Kidney (tissue), 14 donors: ENCODE data around the gene CSNK2A2. TPM values are rescaled to one million over a fixed set of nuclear protein-coding genes. Genes with fewer than 3 reads are reported as not detected.

ENCODE experiments used
- DNase-seq, 5 donors: peaks; one replicate each; pipeline ENCODE4 v3.0.0-alpha.2; 2013 to 2020
- FAIRE-seq: peaks from 2 replicates; lab custom pipeline; 2012; peaks lifted over from hg19 to GRCh38; lab: Jason Lieb, UNC
- H3K27ac ChIP-seq, 2 donors: one replicate each; pipeline ENCODE4 v1.7.0; 2013; ENCODE audit warnings: low read depth in 2 of 2, low read length in 2 of 2, inconsistent platforms in 1 of 2
- H3K27me3 ChIP-seq: one replicate; pipeline ENCODE4 v1.7.1; 2013; ENCODE audit warnings: low read length, inconsistent platforms; ENCODE audit not compliant: control insufficient read depth, insufficient read depth
- H3K36me3 ChIP-seq, 3 donors: one replicate each; pipeline versions ENCODE4 v1.7.0 to v1.7.1; 2013; ENCODE audit warnings: low read length in 3 of 3, control low read depth in 1 of 3, inconsistent platforms in 1 of 3; ENCODE audit not compliant: insufficient read depth in 3 of 3, control insufficient read depth in 2 of 3
- H3K4me1 ChIP-seq, 3 donors: one replicate each; pipeline versions ENCODE4 v1.7.0 to v1.7.1; 2013; ENCODE audit warnings: low read length in 3 of 3, inconsistent platforms in 1 of 3, low read depth in 1 of 3; ENCODE audit not compliant: control insufficient read depth in 2 of 3, insufficient read depth in 2 of 3
- H3K4me3 ChIP-seq, 3 donors: one replicate each; pipeline versions ENCODE4 v1.7.0 to v1.8.1; 2013; ENCODE audit warnings: low read length in 3 of 3, control low read depth in 1 of 3, inconsistent platforms in 1 of 3
- H3K9ac ChIP-seq, 3 donors: one replicate each; pipeline versions ENCODE4 v1.7.0 to v1.7.1; 2013; ENCODE audit warnings: low read length in 3 of 3, control low read depth in 1 of 3, inconsistent platforms in 1 of 3
- H3K9me3 ChIP-seq, 3 donors: one replicate each; pipeline versions ENCODE4 v1.7.0 to v1.7.1; 2013; ENCODE audit warnings: low read length in 3 of 3, control low read depth in 1 of 3, inconsistent platforms in 1 of 3; ENCODE audit not compliant: control insufficient read depth in 2 of 3, insufficient read depth in 1 of 3
- intact Hi-C: fragments of 100-400 bp; cut with DNase I; formaldehyde crosslinking; loops from one replicate; pipeline ENCODE4 v1.11.1; 2022
- polyA plus RNA-seq: library from polyadenylated mRNA; stranded (reverse); fragments of 350-450 nt; fragmentation: Illumina TruSeq; extraction: RNeasy Lipid Tissue Mini Kit (QIAGEN cat#74804); gene quantifications from one replicate; pipeline ENCODE4 v1.2.3, GENCODE V29; 2014; ENCODE audit warnings: low read depth, low replicate concordance; ENCODE audit not compliant: insufficient read depth
- total RNA-seq: library from RNA; stranded (reverse); fragmentation: NEBNext Ultra II Directional; extraction: Animal tissue kit (Norgen Biotek cat#: 25700); gene quantifications from one replicate; pipeline ENCODE4 v1.2.1, GENCODE V29; 2021
- TF ChIP-seq, protein P1 (sequence below): IDR thresholded peaks from 3 replicates; pipeline ENCODE4 v1.5.1; 2012; ENCODE audit warnings: mild to moderate bottlenecking, moderate library complexity, borderline replicate concordance; ENCODE audit not compliant: insufficient read depth; ENCODE audit errors: extremely low read depth
- donor health status: control.
- donor health status: control.
- donor health status: control.
- donor health status: control.
- donor health status: control.
- donor health status: DM: yes; HTN: yes; CAD: no.
- donor health status: Normal renal cell carcinoma (clear cell type).

The CSNK2A2 gene
- total and polyA plus RNA-seq, 2 donors from 2014 or later: 26.7 to 55.3 TPM

DNA sequence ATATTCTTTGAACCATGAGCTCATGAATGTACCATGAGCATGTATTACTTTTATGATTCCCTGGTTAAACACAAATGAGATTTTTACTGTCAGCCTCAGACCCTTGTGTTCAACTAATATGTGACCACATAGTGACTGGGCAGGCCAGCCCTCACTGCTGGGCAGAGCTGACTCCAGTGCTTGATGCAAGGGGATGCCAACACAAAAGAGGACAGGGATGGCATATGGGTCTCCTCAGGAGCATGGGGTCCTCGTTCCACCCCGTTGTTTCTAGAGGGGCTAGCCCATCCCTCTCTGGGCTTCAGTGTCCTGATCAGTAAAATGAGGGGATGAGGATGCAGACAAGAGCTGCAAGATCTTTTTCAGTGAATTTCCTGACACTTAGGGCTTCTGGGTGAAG, 88.0 kb downstream of the CSNK2A2 start:
- TF ChIP-seq, protein P1, sequence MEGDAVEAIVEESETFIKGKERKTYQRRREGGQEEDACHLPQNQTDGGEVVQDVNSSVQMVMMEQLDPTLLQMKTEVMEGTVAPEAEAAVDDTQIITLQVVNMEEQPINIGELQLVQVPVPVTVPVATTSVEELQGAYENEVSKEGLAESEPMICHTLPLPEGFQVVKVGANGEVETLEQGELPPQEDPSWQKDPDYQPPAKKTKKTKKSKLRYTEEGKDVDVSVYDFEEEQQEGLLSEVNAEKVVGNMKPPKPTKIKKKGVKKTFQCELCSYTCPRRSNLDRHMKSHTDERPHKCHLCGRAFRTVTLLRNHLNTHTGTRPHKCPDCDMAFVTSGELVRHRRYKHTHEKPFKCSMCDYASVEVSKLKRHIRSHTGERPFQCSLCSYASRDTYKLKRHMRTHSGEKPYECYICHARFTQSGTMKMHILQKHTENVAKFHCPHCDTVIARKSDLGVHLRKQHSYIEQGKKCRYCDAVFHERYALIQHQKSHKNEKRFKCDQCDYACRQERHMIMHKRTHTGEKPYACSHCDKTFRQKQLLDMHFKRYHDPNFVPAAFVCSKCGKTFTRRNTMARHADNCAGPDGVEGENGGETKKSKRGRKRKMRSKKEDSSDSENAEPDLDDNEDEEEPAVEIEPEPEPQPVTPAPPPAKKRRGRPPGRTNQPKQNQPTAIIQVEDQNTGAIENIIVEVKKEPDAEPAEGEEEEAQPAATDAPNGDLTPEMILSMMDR: no peak
- no peaks in the 10 kb centered on the region for H3K27me3 ChIP-seq
- DNase-seq (no peak), FAIRE-seq (no peak)
- intact Hi-C loops: no loop called here
- no peaks in the 10 kb centered on the region for H3K4me1 ChIP-seq
- no peaks in the 10 kb centered on the region for H3K9me3 ChIP-seq
- H3K9ac ChIP-seq: no peak overlapping the region
- H3K4me3 ChIP-seq: no peak overlapping the region
- no peak overlapping the region for H3K27ac ChIP-seq
- H3K36me3 ChIP-seq: peaks cover 5 to 14% (median 9%) of the 10 kb centered on the region in 3 donors

DNA sequence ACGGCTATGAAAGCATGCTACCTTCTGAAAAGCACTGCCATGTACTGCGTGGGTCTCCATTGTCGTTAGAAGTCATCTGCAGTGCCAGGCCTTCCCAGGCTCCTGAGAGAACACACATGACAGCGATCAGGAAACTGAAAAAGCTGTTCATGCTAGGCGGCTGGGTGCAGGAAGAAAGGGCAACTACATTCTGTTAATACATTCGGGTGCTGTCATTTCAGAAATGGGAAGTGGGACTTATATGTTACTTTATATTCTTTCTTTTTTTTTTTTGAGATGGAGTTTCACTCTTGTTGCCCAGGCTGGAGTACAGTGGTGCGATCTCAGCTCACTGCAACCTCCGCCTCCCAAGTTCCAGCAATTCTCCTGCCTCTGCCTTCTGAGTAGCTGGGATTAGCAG, 88.6 kb downstream of the CSNK2A2 start:
- Histone ChIP-seq H3K27ac (no peak overlapping the region), H3K36me3 (peaks cover 2 to 9% (median 4%) of the 10 kb centered on the region in 3 donors), H3K9me3 (no peaks in the 10 kb centered on the region), H3K9ac (no peak overlapping the region), H3K4me3 (no peak overlapping the region), H3K4me1 (no peaks in the 10 kb centered on the region), H3K27me3 (no peaks in the 10 kb centered on the region)
- DNase-seq (no peak), FAIRE-seq (no peak)
- intact Hi-C loops: no loop called here
- TF ChIP-seq, protein P1: no peak

Other genes with a start within 250 kb of the CSNK2A2 start
- not detected for gene CNGB1, start 227.0 kb downstream of the CSNK2A2 start, total RNA-seq
- not detected for gene CNGB1, start 227.0 kb downstream of the CSNK2A2 start, polyA plus RNA-seq
- gene ZNF319, start 197.4 kb downstream of the CSNK2A2 start, total RNA-seq: 10.9 TPM
- gene ZNF319, start 197.4 kb downstream of the CSNK2A2 start, polyA plus RNA-seq: 2.9 TPM
- 32.8 TPM for gene USB1, start 196.7 kb downstream of the CSNK2A2 start, total RNA-seq
- 18.3 TPM for gene USB1, start 196.7 kb downstream of the CSNK2A2 start, polyA plus RNA-seq
- 31.4 TPM for gene MMP15, start 172.4 kb downstream of the CSNK2A2 start, total RNA-seq
- gene MMP15, start 172.4 kb downstream of the CSNK2A2 start, polyA plus RNA-seq: 19.1 TPM
- 22.3 TPM for gene CFAP20, start 68.7 kb downstream of the CSNK2A2 start, total RNA-seq
- 33.3 TPM for gene CFAP20, start 68.7 kb downstream of the CSNK2A2 start, polyA plus RNA-seq
- gene PRSS54, start 96.9 kb upstream of the CSNK2A2 start, total RNA-seq: not detected
- not detected for gene PRSS54, start 96.9 kb upstream of the CSNK2A2 start, polyA plus RNA-seq
- gene GINS3, start 194.4 kb upstream of the CSNK2A2 start, total RNA-seq: 2.6 TPM
- gene GINS3, start 194.4 kb upstream of the CSNK2A2 start, polyA plus RNA-seq: 2.4 TPM